SK-N-SH treated with all-trans-retinoic acid at 6 μM for 48 hours (cell line): ENCODE data around the gene BTBD16.

ENCODE experiments used
- CSDC2 ChIP-seq: fragments of 250-450 bp; sonication (Bioruptor Pico); IDR thresholded peaks from 2 replicates; pipeline ENCODE4 v1.5.0; 2020; ENCODE audit warnings: mild to moderate bottlenecking, moderate library complexity
- PATZ1 ChIP-seq: fragments of 250-450 bp; sonication (Bioruptor Pico); IDR thresholded peaks from 2 replicates; pipeline ENCODE4 v1.8.0; 2020; ENCODE audit warnings: mild to moderate bottlenecking, moderate library complexity, borderline replicate concordance
- SNAI2 ChIP-seq: fragments of 250-450 bp; sonication (Bioruptor Pico); IDR thresholded peaks from 2 replicates; pipeline ENCODE4 v1.5.0; 2020; ENCODE audit warnings: mild to moderate bottlenecking, moderate library complexity
- ZNF70 ChIP-seq: fragments of 450-650 bp; formaldehyde crosslinking; IDR thresholded peaks from 2 replicates; pipeline ENCODE4 v1.5.0; 2020; ENCODE audit warnings: mild to moderate bottlenecking, moderate library complexity
- ZNF8 ChIP-seq: fragments of 450-650 bp; formaldehyde crosslinking; IDR thresholded peaks from 2 replicates; pipeline ENCODE4 v1.5.0; 2020; ENCODE audit warnings: mild to moderate bottlenecking, moderate library complexity

- no peak for TF ChIP-seq ZNF8 (CRISPR knock-in tag)
- no peak for TF ChIP-seq PATZ1 (CRISPR knock-in tag)
- no peak for TF ChIP-seq SNAI2 (CRISPR knock-in tag)
- TF ChIP-seq ZNF70 (CRISPR knock-in tag), result no peak
- no peak for TF ChIP-seq CSDC2 (CRISPR knock-in tag)
Measured at GRCh38 chr10:122311716-122312115, 40.6 kb downstream of the BTBD16 start.
